HL-60/S4 (cell line): ENCODE results near the gene TET1.
"Not testable (repeated sequence)": the region's sequence is repeated elsewhere in the genome, so short reads cannot be mapped to it uniquely, and the experiment has no call there.

ENCODE experiments used
- in situ Hi-C: fragments of 300-500 bp; cut with MboI; formaldehyde crosslinking; loops from 2 replicates; pipeline ENCODE4 v1.14.3; 2022; ENCODE audit warnings: low sequenced_read_pairs

The TET1 gene

DNA sequence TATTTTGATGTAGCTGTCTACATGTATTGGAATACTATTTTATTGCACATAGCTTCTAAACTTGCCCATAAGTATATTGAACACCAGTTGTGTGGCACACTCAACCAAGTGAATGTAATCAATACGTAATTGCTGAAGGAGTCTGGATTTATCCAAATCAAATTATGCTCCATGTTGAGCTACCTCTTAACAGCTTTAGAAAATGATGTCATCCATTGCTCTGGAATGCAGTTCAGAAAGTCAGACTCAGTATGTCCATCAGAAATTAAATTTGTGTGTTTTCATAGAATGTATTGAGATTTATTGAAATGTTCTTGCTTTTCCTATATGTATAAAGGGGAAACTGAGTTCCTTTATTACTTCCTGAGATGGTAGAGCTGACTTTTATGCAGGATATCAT lies 135.9 kb downstream of the TET1 start:
- in situ Hi-C loops, result no loop called here

DNA sequence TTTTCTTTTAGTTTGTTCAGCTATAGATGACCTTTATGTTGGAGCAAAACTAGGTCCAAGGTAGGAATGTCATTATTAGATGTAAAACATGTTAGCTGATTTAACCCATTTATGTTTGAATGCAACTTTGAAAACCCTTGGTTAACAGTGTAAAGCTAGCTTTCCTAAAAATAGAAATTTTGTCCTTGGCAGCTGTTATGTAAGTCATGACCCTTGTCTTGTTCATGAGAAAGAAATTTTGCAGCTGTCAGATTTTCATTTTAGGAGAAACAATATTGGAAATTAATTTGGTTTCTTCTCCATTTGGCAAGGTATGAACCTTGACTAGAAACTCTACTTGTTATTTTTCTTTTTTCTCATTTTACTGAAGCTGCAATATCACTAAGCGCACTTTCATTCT lies 137.0 kb downstream of the TET1 start:
- in situ Hi-C loops, result no loop called here

DNA sequence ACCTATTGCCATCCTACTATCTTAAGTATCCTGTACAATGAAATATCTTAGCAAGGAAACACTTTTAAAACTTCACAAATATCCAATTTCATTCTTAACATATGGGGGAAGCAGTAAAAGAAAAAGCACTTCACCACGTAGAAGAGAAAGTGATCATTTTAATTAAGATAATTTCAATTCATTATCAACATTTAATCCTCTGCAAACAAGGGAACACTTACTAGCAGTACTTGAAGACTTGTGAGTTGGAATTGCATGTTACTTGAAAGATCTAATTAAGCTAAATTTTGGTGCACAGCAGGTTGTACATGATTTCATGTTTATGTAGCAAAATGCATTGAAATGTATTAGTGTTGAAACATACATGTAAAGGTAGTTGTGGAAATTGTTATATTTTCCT lies 140.1 kb downstream of the TET1 start:
- in situ Hi-C loops, result no loop called here

DNA sequence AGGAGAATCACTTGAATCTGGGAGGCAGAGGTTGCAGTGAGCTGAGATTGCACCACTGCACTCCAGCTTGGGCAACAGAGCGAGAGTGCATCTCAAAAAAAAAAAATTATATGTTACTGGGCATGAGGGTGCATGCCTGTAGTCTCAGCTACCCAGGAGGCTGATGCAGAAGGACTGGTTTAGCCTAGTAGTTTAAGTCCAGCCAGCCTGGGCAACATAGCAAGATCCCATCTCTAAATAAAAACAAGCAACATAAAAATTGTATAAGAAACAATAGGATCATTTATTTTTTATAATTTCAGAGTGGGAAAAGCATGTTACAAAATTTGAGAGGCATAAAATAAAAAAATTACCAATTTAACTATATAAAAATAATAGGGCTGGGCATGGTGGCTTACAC lies 145.4 kb downstream of the TET1 start:
- in situ Hi-C loops, result no loop called here

DNA sequence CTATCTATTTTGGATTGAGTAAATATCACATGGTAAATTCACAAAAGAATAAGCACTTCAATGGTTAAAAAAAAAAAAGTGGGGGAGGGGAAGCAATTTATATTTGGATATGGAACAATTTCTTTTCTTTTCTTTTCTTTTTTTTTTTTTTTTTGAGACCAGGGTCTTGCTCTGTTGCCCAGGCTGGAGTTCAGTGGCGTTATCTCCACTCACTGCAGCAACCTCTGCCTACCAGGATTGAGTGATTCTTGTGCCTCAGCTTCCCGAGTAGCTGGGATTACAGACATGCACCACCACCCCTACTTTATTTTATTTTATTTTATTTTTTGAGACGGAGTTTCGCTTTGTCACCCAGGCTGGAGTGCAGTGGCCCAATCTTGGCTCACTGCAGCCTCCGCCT lies 148.8 kb downstream of the TET1 start:
- in situ Hi-C loops, result not testable (repeated sequence)

DNA sequence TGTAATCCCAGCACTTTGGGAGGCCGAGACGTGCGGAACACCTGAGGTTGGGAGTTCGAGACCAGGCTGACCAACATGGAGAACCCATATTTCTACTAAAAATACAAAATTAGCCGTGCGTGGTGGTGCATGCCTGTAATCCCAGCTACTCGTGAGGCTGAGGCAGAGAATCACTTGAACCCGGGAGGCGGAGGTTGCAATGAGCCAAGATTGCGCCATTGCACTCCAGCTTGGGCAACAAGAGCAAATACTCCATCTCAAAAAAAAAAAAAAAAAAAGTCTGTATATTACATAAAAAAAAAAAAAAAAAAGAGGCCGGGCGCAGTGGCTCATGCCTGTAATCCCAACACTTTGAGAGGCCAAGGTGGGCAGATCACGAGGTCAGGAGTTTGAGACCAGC lies 152.9 kb downstream of the TET1 start:
- in situ Hi-C loops, result not testable (repeated sequence)

DNA sequence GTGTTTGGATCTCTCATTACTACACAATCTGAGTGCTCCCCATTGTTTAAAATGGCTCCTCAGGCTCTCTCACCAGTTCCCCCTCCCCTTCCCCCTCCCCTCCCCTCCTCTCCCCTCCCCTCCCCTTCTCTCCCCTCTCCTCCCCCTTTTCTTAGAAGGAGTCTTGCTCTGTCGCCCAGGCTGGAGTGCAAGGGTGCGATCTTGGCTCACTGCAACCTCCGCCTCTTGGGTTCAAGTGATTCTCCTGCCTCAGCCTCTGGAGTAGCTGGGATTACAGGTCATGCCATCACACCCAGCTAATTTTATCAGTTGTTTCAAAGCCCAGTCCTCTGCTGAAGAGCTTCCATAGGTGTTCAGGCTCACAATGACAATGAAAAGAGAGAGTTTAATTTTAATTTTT lies 157.3 kb downstream of the TET1 start:
- in situ Hi-C loops, result no loop called here

DNA sequence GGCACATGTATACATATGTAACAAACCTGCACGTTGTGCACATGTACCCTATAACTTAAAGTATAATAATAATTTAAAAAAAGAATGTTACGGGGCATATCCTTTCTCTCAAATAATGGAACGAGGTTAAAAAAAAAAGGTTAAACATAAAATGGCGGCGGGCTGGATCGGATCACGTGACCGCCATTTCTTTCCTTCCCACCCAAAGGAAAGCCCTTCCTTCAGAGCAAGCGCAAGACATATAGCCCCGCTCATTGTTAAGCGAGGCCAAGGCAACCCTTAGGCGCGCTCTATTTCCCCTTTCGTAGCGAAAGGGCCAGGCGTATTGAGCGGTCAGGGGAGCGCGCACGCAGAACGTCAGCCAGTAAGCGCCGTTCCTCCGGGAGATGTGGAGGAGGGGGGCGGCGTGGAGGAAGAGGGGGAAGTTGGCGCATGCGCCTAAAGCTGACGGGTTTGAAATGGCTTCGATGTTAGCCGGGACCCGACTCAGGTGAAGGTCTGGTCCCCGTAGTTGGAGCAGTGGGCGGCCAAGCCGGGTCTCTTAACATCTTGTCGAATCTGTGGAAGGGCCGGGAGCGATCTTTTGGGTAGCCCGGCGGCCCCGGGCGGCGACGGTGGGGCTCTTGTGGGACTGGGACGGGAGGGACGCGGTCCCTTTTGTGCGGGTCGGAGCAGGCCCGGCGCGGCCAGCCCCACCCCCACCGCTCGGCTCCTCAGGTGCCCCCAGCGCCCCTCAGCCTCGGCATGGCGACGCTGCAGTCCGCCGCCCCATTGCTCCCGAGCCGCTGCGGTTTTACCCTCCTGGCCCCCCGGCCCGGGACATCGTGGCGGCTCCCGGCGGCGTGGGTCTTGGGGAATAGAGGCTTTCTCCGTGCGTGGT lies 160.9 kb downstream of the TET1 start, which contains the start of gene CCAR1:
CCAR1 (plus strand) TSS at position 447 of the 880 bp plus-strand sequence. CDS start 1,266 bp downstream, outside the sequence.
- in situ Hi-C loops, result no loop called here

DNA sequence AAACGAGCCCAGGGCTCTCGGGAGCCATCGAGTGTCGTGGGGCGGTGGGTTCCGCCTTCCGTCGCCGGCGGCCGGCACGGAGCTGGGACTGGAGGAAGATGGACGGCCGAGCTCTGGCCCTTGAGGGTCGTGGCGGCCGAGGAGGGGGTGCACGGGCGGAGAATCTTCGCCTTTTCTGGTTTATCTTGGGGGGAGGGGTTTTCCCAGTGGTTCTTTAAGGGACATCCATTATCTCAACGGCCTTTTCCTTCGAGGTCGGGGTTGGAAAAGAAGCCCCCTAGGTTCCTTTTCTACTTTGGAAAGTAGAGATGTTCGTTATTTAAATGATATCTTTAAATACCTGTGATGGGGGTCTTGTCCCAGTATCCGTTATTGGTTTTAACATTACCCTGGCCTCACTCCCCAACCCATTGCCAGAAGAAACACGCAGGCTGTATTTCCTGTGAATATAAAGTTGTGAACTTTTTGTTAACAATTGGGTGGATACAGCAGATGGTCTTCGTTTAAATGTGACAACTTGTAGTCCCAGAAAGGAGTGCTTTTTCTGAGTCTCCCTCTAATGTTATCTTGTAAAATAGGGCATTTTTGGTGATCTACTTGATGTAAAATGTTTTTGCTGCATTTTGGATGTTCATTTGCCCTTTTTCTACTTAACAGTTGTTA lies 161.7 kb downstream of the TET1 start:
- in situ Hi-C loops, result no loop called here

DNA sequence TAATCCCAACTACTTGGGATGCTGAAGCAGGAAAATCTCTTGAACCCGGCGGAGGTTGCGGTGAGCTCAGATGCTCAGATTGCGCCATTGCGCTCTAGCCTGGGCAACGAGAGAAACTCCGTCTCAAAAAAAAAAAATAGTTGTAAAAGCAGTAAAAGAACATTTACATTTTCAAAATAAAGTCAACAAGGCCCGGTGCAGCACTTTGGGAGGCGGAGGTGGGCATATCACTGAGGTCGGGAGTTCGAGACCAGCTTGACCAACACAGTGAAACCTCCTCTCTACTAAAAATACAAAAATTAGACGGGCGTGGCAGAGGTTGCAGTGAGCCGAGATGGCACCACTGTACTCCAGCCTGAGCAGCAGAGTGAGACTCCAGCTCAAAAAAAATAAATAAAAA lies 164.9 kb downstream of the TET1 start:
- in situ Hi-C loops, result loop anchor here (25.0 kb wide), 1 partner anchor 112 kb away; the partner anchor contains the start of gene STOX1

DNA sequence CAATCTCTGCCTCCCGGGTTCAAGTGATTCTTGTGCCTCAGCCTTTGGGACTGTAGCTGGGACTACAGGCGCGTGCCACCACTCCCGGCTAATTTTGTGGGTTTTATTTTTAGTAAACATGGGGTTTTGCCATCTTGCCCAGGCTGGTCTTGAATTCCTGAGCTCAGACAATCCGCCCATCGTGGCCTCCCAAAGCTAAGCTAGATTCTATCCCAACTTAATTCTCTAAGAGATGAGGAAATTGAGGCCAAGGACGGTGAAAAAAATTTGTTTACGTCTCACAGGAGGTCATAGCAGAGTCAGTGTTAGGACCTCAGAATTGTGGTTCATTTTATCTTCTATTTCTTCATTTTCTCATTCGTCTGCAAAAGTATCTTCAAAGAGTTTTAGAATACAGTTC lies 167.0 kb downstream of the TET1 start:
- in situ Hi-C loops, result loop anchor here (25.0 kb wide), 1 partner anchor 110 kb away; the partner anchor contains the start of gene STOX1

DNA sequence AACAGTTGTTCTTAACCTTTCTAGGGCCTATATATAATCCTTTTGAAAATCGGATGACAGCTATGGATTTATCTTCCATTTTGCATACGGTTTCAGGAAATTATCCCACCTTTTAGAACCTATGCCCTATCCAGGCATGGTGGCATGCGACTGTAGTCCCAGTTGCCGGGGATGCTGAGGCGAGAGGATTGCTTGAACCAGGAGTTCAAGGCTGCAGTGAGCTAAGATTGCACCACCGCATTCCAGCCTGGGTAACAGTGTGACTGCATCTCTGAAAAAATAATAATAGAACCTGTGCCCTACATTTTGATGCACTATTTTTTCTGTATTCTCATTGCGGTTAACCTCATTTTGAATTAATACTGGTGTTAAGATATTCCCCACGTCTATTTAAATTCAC lies 172.5 kb downstream of the TET1 start:
- in situ Hi-C loops, result loop anchor here (25.0 kb wide), 1 partner anchor 105 kb away; the partner anchor contains the start of gene STOX1

DNA sequence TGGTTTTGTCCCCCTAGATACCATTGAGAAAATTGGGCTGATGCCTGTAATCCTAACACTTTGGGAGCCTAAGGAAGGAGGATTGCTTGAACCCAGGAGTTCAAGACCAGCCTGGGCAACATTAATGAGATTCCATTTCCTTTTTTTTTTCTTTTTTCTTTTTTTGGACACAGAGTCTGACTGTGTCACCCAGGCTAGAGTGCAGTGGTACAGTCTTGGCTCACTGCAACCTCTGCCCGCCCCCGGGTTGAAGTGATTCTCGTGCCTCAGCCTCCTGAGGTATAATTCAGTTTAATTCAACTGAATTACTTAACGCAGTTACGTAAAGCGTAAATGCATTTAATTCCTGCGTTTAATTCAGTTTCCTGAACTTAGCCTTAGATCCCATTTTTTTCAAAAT lies 174.2 kb downstream of the TET1 start:
- in situ Hi-C loops, result loop anchor here (25.0 kb wide), 1 partner anchor 103 kb away; the partner anchor contains the start of gene STOX1

DNA sequence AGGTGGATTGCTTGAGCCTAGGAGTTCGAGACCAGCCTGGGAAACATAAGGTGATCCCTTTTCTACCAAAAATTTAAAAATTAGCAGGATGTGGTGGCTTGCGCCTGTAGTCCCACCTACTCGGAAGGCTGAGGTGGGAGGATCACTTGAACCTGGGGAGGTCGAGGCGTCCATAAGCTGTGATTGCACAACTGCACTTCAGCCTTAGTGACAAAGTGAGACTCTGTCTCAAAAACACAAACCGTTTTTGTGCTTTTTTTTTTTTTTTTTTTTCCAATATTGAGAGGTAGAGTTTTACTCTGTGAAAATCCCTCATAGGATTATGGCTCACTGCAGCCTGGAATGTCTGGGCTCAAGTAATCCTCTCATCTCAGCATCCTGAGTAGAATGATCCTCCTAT lies 175.0 kb downstream of the TET1 start:
- in situ Hi-C loops, result loop anchor here (25.0 kb wide), 1 partner anchor 102 kb away; the partner anchor contains the start of gene STOX1

DNA sequence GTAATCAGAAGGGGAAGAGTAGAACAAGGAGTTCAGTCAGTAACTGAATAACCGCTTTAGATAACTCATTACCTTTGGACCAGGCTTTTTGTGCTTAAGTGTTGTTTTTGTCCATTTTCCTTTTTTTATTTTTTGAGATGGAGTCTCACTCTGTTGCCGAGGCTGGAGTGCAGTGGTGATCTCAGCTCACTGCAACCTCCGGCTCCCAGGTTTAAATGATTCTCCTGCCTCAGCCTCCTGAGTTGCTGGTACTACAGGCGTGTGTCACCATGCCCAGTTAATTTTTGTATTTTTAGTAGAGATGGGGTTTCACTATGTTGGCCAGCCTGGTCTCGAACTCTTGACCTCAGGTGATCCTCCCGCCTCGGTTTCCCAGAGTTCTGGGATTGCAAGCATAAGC lies 175.6 kb downstream of the TET1 start:
- in situ Hi-C loops, result loop anchor here (25.0 kb wide), 1 partner anchor 102 kb away; the partner anchor contains the start of gene STOX1

DNA sequence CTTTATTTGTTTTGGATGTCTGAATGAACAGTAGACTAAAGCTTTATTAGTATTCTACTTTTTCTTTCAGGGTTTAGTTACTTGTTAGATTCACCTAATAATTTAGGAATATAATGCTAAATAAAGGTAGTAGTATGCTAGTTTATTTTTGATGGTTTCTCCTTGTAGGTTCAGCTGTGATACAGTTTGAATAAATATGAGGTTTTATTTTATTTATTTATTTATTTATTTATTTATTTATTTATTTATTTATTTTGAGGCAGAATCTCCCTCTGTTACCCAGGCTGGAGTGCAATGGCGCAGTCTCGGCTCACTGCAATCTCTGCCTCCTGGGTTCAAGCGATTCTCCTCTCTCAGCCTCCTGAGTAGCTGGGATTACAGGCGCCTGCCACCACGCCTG lies 180.5 kb downstream of the TET1 start:
- in situ Hi-C loops, result loop anchor here (25.0 kb wide), 1 partner anchor 97 kb away; the partner anchor contains the start of gene STOX1

DNA sequence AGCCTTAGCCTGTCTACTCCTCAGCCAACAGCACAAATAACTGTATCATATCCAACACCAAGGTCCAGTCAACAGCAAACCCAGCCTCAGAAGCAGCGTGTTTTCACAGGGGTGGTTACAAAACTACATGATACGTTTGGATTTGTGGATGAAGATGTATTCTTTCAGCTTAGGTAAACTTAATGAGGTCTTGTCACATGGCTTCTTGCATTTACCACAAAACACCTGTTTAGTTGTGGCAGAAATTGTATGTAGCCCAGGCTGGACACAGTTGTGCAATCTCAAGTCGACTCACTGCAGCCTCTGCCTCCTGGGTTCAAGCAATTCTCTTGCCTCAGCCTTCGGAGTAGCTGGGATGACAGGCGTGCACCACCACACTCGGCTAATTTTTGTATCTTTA lies 182.3 kb downstream of the TET1 start:
- in situ Hi-C loops, result loop anchor here (25.0 kb wide), 1 partner anchor 95 kb away; the partner anchor contains the start of gene STOX1
